Measurements from ENCODE around the gene ZNF681.

Gene ZNF681

GRCh38 chr19:23758187-23759074 lies at the start of gene ZNF681:
ZNF681 (minus strand) TSS chr19:23758891; CDS start chr19:23758749, 142 bp downstream.
- peak within 1 kb of the TSS; percentile 73 for H3K4me3 ChIP-seq (ENCODE audit: control insufficient read depth, low read depth, low read length)
- no peak for TF ChIP-seq CTCF (conservative IDR thresholded peaks at IDR 0.05; ENCODE audit: control insufficient read depth, insufficient read depth, low read depth, low read length)
- DNase-seq (ENCODE audit: low read depth) = peak; percentile 89

GRCh38 chr19:23804676-23805075 lies 46.0 kb upstream of the ZNF681 start:
- DNase-seq (ENCODE audit: low read depth) = no peak
- no peak for TF ChIP-seq CTCF (conservative IDR thresholded peaks at IDR 0.05; ENCODE audit: control insufficient read depth, insufficient read depth, low read depth, low read length)
- H3K4me3 ChIP-seq (ENCODE audit: control insufficient read depth, low read depth, low read length) = no peak overlapping the region

GRCh38 chr19:23802290-23802689 lies 43.6 kb upstream of the ZNF681 start:
- H3K4me3 ChIP-seq (ENCODE audit: control insufficient read depth, low read depth, low read length) = no peak overlapping the region
- no peak for DNase-seq (ENCODE audit: low read depth)
- no peak for TF ChIP-seq CTCF (conservative IDR thresholded peaks at IDR 0.05; ENCODE audit: control insufficient read depth, insufficient read depth, low read depth, low read length)

- no peak for TF ChIP-seq CTCF (conservative IDR thresholded peaks at IDR 0.05; ENCODE audit: control insufficient read depth, insufficient read depth, low read depth, low read length)
- H3K4me3 ChIP-seq (ENCODE audit: control insufficient read depth, low read depth, low read length) = no peak overlapping the region
- no peak for DNase-seq (ENCODE audit: low read depth)
Measured at GRCh38 chr19:23801803-23802202, 43.1 kb upstream of the ZNF681 start.

- no peak overlapping the region for H3K4me3 ChIP-seq (ENCODE audit: control insufficient read depth, low read depth, low read length)
- TF ChIP-seq CTCF (conservative IDR thresholded peaks at IDR 0.05; ENCODE audit: control insufficient read depth, insufficient read depth, low read depth, low read length) = no peak
- no peak for DNase-seq (ENCODE audit: low read depth)
Measured at GRCh38 chr19:23800868-23801267, 42.2 kb upstream of the ZNF681 start.

- no peak overlapping the region for H3K4me3 ChIP-seq (ENCODE audit: control insufficient read depth, low read depth, low read length)
- TF ChIP-seq CTCF (conservative IDR thresholded peaks at IDR 0.05; ENCODE audit: control insufficient read depth, insufficient read depth, low read depth, low read length) = no peak
- no peak for DNase-seq (ENCODE audit: low read depth)
Measured at GRCh38 chr19:23800271-23800670, 41.6 kb upstream of the ZNF681 start.
